GM18861 (cell line): ENCODE measurements around the gene LARP1.

Experiments used
- ATAC-seq: cut with Tn5 transposase; IDR thresholded peaks from one replicate; pipeline ENCODE4 v1.9.1; 2021; ENCODE audit not compliant: unreplicated experiment

Gene LARP1

GRCh38 chr5:154788212-154788611, 33.0 kb downstream of the LARP1 start:
- no peak for ATAC-seq

GRCh38 chr5:154791535-154791934, 36.4 kb downstream of the LARP1 start:
- ATAC-seq = peak; percentile 59

DNA sequence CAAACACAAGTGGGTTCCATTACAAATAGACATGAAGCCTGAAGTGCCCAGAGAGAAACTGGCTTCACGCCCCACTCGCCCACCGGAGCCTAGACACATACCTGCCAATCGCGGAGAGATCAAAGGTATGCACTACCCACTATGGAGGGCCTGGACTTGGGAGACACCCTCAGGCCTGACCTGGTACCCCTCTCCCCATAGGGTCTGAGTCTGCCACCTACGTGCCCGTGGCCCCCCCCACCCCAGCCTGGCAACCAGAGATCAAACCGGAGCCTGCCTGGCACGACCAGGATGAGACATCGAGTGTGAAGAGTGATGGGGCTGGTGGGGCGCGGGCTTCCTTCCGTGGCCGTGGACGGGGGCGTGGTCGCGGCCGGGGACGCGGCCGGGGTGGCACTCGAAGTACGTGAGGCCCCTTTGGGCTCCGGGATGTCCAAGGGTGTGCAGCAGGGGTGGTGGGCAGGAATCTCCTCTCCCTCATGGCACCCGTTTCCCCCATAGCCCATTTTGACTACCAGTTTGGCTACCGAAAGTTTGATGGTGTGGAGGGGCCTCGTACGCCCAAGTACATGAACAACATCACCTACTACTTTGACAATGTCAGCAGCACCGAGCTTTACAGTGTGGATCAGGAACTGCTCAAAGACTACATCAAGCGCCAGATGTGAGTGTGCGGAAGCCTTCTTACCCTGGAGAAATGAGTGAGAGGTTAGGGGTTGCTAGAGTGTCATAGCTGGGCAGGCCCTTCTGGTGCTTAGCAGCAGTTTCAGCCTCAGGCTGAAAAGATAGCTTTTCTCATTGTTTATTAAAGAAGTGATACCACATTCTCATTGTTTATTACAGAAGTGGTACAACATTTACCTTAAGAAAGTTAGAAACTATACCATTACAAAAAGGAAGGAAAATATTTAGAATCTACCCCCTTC, 38.7 kb downstream of the LARP1 start:
- ATAC-seq = no peak

- no peak for ATAC-seq
Measured at GRCh38 chr5:154794525-154795234, 39.5 kb downstream of the LARP1 start.

DNA sequence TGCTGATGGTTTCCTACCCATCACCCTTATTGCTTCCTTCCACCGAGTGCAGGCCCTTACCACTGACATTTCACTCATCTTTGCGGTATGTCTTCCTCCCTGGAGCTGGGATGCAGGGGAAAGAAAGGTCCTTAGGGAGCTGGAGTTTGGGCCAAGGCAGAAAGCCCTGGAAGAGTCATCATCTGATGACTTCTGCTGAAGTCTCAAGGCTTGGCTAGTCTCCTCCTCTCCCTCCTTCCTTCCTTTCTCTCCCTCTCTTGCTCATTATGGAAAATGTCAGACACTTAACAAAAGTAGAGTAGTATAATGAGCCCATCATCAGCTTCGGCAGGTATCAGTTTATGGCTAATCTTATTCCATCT, 40.0 kb downstream of the LARP1 start:
- no peak for ATAC-seq

DNA sequence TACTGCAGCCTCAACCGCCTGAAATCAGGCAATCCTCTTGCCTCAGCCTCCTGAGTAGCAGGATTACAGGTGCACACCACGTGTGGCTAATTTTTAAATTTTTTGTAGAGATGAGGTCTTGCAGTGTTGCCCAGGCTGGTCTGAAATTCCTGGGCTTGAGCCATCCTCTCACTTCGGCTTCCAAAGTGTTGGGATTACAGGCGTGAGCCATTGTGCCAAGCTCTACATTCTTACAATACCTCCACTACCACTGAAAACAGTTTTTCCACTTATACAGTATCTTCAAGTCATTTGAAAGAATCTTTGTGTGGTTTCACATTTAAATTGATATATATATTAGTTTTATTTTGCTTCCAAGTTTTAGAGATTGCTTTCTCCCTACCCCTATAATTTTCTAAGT, 42.6 kb downstream of the LARP1 start:
- no peak for ATAC-seq

DNA sequence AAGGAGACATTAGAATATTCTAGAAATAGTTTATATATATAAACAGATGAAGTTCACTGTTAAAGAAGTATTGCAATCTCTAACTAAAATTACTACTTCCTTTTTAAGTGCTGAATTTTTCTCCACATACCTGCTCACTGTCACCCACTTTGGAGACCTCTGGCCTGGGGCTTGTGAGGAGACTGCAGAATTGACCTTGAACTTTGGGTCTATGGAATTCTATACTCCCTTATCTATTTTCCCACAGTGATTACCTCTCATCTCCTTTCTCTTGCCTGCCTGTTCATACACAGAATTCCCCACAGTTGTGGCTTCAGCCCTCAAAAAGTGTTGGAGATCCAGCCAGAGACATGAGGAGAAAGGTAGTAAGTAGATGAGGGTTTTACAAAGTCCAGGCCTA, 45.4 kb downstream of the LARP1 start:
- ATAC-seq = no peak

DNA sequence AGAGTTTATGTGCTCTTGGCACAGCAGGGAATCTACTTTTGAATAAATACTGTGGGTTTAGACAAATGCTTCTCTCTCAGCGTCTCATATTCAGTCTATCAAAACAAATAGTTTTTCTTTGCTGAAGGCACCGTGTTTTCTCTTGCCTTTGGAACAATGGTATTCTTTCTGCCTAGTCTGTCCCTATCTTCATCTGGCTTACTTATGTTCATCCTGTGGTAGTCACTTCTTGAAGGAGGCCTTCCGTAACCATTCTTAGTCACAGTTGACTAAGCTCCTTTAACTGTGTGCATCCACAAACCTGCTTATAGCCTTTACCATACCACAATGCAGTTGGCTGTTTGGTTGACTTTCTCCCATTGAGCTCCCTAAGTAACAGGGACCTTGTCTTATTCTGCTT, 45.9 kb downstream of the LARP1 start:
- no peak for ATAC-seq

DNA sequence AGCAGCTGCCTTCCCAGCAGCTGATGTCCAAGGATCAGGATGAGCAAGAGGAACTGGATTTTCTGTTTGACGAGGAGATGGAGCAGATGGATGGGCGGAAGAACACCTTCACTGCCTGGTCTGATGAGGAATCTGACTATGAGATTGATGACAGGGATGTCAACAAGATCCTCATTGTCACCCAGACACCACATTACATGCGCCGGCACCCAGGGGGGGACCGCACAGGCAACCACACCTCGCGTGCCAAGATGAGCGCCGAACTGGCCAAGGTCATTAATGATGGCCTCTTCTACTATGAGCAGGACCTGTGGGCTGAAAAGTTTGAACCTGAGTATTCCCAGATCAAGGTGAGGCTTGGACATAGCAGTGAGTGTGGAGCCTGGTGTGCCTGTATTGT, 46.9 kb downstream of the LARP1 start:
- ATAC-seq = no peak

GRCh38 chr5:154806176-154806575, 51.0 kb downstream of the LARP1 start:
- ATAC-seq = no peak

DNA sequence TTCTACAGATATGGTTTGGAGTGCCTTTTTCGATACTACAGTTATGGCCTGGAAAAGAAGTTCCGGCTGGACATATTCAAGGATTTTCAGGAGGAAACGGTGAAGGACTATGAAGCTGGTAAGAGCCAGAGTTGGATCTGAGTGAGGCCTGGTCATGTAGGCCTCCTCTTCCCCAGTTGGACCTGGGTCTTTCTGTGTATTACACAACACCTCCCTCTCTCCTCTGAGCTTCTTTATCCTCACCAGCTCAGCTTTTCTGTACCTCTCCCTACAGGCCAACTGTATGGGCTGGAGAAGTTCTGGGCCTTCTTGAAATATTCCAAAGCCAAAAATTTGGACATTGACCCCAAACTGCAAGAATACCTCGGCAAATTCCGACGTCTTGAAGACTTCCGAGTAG, 56.1 kb downstream of the LARP1 start:
- no peak for ATAC-seq

DNA sequence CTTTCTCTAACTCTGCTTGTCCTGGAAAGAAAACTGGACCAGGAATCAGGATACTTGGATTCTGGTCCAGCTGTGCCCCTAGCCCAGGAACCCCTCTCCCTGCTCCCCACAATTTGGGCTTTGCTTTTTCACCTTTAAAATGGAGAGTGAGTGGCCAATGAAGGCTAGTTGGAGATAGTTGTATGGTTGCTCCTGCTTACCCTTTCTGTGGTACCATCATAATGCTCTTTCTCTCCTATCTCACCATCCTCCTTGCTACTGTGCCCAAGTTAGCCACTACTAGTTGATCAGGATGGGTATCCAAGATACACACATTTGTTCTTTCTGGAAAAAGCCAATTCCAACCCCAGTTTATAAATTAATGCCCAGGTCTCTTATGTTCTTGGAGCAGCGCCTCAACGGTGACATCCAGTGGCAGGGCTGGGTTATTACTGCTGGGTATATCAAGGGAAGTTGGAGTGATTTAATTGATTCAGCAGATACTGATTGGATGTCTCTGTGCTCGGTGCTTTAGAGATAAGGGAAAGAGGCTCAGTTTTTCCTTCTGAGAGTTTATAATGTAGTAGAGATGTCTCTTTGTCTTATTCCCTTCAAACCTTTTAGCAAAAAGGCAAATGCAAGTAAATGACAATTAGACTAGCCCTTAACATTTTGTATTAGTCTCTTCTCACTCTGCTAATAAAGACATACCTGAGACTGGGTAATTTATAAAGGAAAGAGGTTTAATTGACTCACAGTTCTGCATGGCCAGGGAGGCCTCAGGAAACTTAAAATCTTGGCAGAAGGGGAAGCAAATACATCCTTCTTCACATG, 56.7 kb downstream of the LARP1 start:
- ATAC-seq = peak; percentile 73

GRCh38 chr5:154813158-154813557, 58.0 kb downstream of the LARP1 start:
- ATAC-seq = no peak

- no peak for ATAC-seq
Measured at GRCh38 chr5:154813736-154814135, 58.6 kb downstream of the LARP1 start.

GRCh38 chr5:154815025-154815424, 59.8 kb downstream of the LARP1 start:
- no peak for ATAC-seq

GRCh38 chr5:154815684-154816247, 60.6 kb downstream of the LARP1 start:
- ATAC-seq = no peak

DNA sequence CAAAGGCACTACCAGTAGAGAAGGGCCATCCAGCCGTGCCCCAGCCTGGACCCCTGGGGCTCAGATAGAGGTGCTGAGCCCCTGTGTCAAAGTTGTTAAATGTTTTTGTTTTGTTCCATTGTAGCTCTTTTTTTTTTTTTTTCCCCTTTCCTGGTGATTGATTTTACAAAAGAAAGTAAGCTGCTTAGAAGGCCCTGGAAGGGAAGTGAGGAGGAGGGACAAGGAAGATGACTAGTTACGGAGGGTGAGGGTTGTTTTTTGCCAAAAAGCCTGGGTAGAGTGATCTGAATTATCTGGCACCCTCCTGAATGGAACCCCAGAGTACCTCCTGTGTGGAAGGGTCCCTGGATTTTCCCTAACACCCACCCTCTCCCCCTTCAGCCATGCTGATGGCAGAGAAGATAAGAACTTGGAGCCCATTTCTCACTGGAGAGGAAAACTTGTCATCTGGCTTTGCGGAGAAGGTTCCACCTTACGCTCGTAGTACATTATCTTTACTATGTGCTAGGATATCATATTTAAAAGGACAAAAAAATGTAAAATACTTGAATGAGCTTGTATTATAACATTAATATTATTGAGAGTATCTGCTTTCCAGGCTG, 61.8 kb downstream of the LARP1 start:
- ATAC-seq = no peak

DNA sequence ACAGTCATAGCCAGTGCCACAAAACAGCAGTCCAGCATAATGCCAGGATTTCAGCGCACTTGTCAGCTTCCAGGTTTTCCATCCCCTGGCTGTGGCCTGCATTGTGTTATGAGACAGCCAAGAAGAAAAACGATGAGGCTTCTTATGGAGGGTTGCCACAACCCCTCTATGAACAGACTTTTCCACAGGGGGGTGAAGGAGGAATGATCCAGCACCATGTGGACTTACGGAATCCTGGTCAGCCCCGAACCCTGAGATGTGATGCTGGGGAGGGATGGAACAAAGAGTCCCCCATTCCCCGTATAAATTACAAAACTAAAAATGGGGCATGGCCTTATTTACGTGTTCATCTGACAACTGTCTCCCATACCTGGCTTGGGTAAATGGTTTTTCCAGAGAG, 62.6 kb downstream of the LARP1 start:
- no peak for ATAC-seq

DNA sequence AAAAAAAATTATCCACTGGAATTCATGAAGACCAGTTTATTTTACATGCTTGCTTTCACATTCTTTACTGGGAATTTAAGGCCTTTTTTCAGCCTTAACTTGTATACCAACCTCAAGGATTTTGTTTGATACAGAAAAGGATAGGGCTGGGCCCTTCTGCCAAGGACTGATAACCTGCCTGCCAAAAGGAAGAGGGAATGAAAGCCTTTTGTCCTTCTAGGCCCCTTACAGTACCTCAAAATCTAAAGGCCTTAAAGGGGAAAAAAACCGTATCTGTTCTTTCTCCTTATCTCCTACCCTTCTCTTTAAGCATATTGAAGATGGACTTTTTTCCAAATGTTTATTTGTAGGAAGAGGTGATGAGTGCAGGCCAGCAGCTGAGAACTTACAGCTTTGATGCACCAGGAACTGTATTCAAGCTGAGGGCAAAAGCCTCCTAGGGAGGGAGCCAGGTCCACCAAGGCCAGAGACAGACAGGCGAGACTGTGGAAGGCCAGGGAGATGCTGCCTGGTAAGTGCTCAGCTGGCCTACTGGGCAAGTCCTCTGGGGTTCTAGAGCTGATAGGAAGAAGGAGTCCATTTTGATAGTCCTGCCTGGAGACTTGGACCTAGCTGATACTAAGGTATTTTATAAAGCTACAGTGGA, 63.4 kb downstream of the LARP1 start:
- ATAC-seq = no peak

- no peak for ATAC-seq
Measured at GRCh38 chr5:154819546-154819945, 64.4 kb downstream of the LARP1 start.
